Effector memory CD8-positive, alpha-beta T cell (primary cell): ENCODE measurements around the gene CNTN2.

Experiments
- ATAC-seq: fragments of 150-1000 bp; cut with Tn5 transposase; replicated peaks from 2 replicates; pipeline ENCODE4 v1.10.0; 2021; ENCODE audit warnings: mild to moderate bottlenecking, moderate library complexity
- DNase-seq, 3 experiments: peaks; one replicate each; pipeline ENCODE4 v3.0.0; 2021
- H3K27ac Mint-ChIP-seq, 2 donors: one replicate each; pipeline ENCODE4 v1.8.0; 2022; ENCODE audit warnings: mild to moderate bottlenecking in 2 of 2, mixed read lengths in 2 of 2, moderate library complexity in 2 of 2
- H3K27me3 Mint-ChIP-seq, 2 donors: one replicate each; pipeline ENCODE4 v1.8.0; 2022; ENCODE audit warnings: mixed read lengths in 2 of 2
- H3K36me3 Mint-ChIP-seq: one replicate; pipeline ENCODE4 v1.8.0; 2022; ENCODE audit warnings: mild to moderate bottlenecking, moderate library complexity, mixed read lengths; ENCODE audit not compliant: insufficient read depth
- H3K4me1 Mint-ChIP-seq, 2 donors: one replicate each; pipeline ENCODE4 v1.8.0; 2022; ENCODE audit warnings: low read depth in 2 of 2, mixed read lengths in 2 of 2
- H3K4me3 Mint-ChIP-seq, 2 donors: one replicate each; pipeline ENCODE4 v1.8.0; 2022; ENCODE audit warnings: mild to moderate bottlenecking in 2 of 2, mixed read lengths in 2 of 2, moderate library complexity in 2 of 2
- H3K9me3 Mint-ChIP-seq, 2 donors: one replicate each; pipeline ENCODE4 v1.8.0; 2022; ENCODE audit warnings: mixed read lengths in 2 of 2

Gene CNTN2

GRCh38 chr1:205013683-205014367 is 29.2 kb upstream of the CNTN2 start:
- DNase-seq: no peak

DNA sequence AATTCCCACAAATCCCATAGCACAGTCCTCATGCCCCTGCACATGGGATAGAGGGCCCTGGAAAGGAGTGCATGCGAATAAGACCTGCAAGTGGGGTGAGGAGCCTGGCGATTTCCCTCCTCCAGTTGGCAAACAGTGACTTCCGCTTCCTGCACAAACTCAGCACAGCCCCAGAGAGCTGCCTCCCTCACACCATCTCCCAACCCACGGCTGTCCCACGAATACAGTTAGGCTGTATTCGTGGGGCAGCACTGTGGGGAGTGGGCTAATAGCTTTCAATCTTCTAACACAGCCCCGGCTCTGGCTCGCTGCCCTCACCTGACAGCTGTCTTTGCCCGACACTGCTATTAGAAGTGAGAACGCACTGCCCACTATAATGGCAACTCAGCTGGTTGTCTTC is 28.2 kb upstream of the CNTN2 start:
- H3K4me1 Mint-ChIP-seq: no peaks in the 10 kb centered on the region
- no peaks in the 10 kb centered on the region for H3K9me3 Mint-ChIP-seq
- no peak overlapping the region for H3K27ac Mint-ChIP-seq
- no peak overlapping the region for H3K4me3 Mint-ChIP-seq
- ATAC-seq (no peak), DNase-seq (no peak)
- peaks cover 23 to 65% of the 10 kb centered on the region in 2 donors for H3K27me3 Mint-ChIP-seq
- no peaks in the 10 kb centered on the region for H3K36me3 Mint-ChIP-seq

More at GRCh38 chr1:205013683-205014367, 29.2 kb upstream of the CNTN2 start:
- H3K4me1 Mint-ChIP-seq: no peaks in the 10 kb centered on the region
- no peak overlapping the region for H3K27ac Mint-ChIP-seq
- H3K27me3 Mint-ChIP-seq: peaks cover 30 to 64% of the 10 kb centered on the region in 2 donors
- H3K4me3 Mint-ChIP-seq: no peak overlapping the region
- ATAC-seq: no peak
- H3K9me3 Mint-ChIP-seq: no peaks in the 10 kb centered on the region
- H3K36me3 Mint-ChIP-seq: no peaks in the 10 kb centered on the region

GRCh38 chr1:205015241-205015640 is 27.8 kb upstream of the CNTN2 start:
- ATAC-seq (no peak), DNase-seq (no peak)
- no peak overlapping the region for H3K27ac Mint-ChIP-seq
- no peak overlapping the region for H3K4me3 Mint-ChIP-seq
- no peaks in the 10 kb centered on the region for H3K4me1 Mint-ChIP-seq
- peaks cover 22 to 67% of the 10 kb centered on the region in 2 donors for H3K27me3 Mint-ChIP-seq
- no peaks in the 10 kb centered on the region for H3K9me3 Mint-ChIP-seq
- no peaks in the 10 kb centered on the region for H3K36me3 Mint-ChIP-seq

DNA sequence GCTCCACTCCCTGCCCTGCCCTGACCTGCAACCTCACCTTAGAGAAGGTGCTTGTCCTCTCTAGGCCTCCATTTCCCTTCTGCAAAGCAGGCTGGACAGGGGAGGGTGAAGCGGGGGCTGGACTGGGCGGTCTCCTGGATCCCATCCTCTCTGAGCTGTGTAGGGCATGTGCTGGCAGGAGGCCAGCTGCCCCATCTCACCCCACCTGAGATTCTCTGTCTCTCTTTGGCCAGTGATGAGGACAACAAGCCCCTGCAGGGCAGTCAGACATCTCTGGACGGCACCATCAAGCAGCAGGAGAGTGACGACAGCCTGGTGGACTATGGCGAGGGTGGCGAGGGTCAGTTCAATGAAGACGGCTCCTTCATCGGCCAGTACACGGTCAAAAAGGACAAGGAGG is 26.9 kb upstream of the CNTN2 start:
- Mint-ChIP-seq H3K36me3 (no peaks in the 10 kb centered on the region), H3K4me3 (no peak overlapping the region), H3K4me1 (no peaks in the 10 kb centered on the region), H3K9me3 (no peaks in the 10 kb centered on the region), H3K27me3 (peaks cover 27 to 75% of the 10 kb centered on the region in 2 donors), H3K27ac (no peak overlapping the region)
- DNase-seq (no peak), ATAC-seq (no peak)

DNA sequence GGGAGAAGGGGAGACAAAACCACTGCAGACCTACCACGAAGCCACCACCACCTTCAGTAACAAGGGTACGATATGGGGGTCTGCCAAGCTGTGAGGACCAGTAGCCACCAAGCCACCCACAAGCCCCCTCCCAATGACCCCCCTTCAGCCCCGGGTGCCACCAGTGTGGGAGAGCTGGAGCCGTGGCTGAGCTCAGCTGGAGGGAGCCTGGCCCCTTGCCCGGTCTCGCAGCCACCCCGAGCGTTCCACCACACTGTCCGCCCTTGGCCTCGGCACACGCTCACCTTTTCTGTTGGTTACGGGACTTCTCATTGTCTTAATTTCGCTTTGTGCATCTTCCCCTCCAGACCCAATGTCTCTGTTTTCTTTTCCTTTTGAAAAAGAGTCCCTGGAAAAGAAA is 26.4 kb upstream of the CNTN2 start:
- H3K36me3 Mint-ChIP-seq: no peaks in the 10 kb centered on the region
- no peak for ATAC-seq
- H3K4me3 Mint-ChIP-seq: no peak overlapping the region
- H3K27me3 Mint-ChIP-seq: peaks cover 29 to 80% of the 10 kb centered on the region in 2 donors
- H3K27ac Mint-ChIP-seq: no peak overlapping the region
- H3K4me1 Mint-ChIP-seq: no peaks in the 10 kb centered on the region
- no peak for DNase-seq
- no peaks in the 10 kb centered on the region for H3K9me3 Mint-ChIP-seq

- H3K4me1 Mint-ChIP-seq: no peaks in the 10 kb centered on the region
- no peaks in the 10 kb centered on the region for H3K9me3 Mint-ChIP-seq
- ATAC-seq (no peak), DNase-seq (no peak)
- peaks cover 26 to 84% of the 10 kb centered on the region in 2 donors for H3K27me3 Mint-ChIP-seq
- no peaks in the 10 kb centered on the region for H3K36me3 Mint-ChIP-seq
- H3K27ac Mint-ChIP-seq: no peak overlapping the region
- no peak overlapping the region for H3K4me3 Mint-ChIP-seq
Measured at GRCh38 chr1:205017001-205017400, 26.0 kb upstream of the CNTN2 start.

DNA sequence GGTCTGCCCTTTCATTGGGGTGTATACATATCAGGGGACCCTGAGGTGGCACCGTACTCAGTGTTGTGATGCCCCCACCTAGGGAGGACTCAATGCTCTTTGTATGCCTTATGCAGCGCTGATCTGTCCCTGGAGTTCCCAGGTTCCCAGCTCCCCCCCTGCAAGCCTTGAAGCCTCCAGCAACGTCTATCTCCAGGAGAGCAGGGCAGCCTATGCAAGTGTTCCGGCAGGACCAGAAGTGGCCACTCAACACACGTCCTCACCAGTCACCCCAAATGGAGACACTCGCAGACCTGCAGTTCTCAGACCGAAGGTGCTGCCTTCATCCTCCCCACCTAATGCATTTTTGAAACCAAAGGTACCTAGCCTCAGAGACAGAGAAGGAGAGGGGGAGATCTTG is 25.2 kb upstream of the CNTN2 start:
- Mint-ChIP-seq H3K9me3 (no peaks in the 10 kb centered on the region), H3K27ac (no peak overlapping the region), H3K36me3 (no peaks in the 10 kb centered on the region), H3K4me3 (no peak overlapping the region), H3K4me1 (no peaks in the 10 kb centered on the region), H3K27me3 (peaks cover 30 to 92% of the 10 kb centered on the region in 2 donors)
- ATAC-seq: no peak
- DNase-seq: no peak

DNA sequence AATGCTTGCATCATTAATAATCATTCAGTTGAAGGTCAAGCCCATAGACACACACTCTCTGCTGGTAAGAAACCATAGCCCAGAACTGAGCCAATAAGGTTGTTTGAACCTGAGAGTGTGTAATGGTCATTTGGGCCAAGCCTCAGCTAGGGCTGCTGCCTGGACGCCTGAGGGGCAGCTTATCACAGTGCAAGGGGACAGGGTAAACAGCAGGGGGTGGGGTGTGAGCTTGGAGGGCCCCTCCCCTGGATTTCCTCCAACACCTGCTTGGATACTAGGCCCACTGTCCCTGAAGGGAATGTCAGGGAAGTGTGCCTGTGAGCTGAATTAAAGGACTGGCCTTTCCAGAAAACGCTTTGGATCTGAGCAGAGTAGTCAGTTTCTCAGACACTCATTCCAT is 24.6 kb upstream of the CNTN2 start:
- H3K27me3 Mint-ChIP-seq: peaks cover 32 to 90% of the 10 kb centered on the region in 2 donors
- ATAC-seq: no peak
- no peaks in the 10 kb centered on the region for H3K4me1 Mint-ChIP-seq
- no peaks in the 10 kb centered on the region for H3K9me3 Mint-ChIP-seq
- no peaks in the 10 kb centered on the region for H3K36me3 Mint-ChIP-seq
- DNase-seq: no peak
- no peak overlapping the region for H3K27ac Mint-ChIP-seq
- H3K4me3 Mint-ChIP-seq: no peak overlapping the region

DNA sequence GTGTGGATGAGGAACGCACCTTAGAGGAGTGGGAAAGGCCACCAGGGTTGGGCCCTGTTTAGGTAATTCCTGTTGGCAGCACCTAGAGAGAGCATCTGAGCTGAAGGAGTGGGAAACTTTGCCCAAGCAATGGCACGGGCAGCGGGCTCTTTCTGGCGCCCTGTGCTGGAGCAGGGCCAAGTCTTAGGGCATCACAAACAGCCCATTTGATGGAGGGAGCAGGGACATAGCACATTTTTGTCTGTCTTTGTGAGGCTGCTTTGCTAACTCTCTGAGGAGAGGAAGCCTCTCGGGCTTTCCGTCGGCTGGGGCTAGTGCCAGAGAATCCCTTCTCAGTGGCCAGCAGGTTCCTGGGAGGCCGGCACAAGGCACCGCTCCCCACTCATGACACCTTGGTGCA is 22.5 kb upstream of the CNTN2 start:
- no peak for ATAC-seq
- Mint-ChIP-seq H3K4me1 (no peaks in the 10 kb centered on the region), H3K27me3 (peaks cover 31 to 75% of the 10 kb centered on the region in 2 donors), H3K9me3 (no peaks in the 10 kb centered on the region), H3K36me3 (no peaks in the 10 kb centered on the region), H3K27ac (no peak overlapping the region), H3K4me3 (no peak overlapping the region)
- DNase-seq: no peak

- H3K4me1 Mint-ChIP-seq: no peaks in the 10 kb centered on the region
- H3K36me3 Mint-ChIP-seq: no peaks in the 10 kb centered on the region
- H3K9me3 Mint-ChIP-seq: no peaks in the 10 kb centered on the region
- H3K4me3 Mint-ChIP-seq: no peak overlapping the region
- no peak overlapping the region for H3K27ac Mint-ChIP-seq
- H3K27me3 Mint-ChIP-seq: peaks cover 37 to 55% of the 10 kb centered on the region in 2 donors
- no peak for DNase-seq
- ATAC-seq: no peak
Measured at GRCh38 chr1:205024679-205025078, 18.3 kb upstream of the CNTN2 start.

GRCh38 chr1:205025239-205025638 is 17.8 kb upstream of the CNTN2 start:
- H3K36me3 Mint-ChIP-seq: no peaks in the 10 kb centered on the region
- DNase-seq (no peak), ATAC-seq (no peak)
- no peak overlapping the region for H3K4me3 Mint-ChIP-seq
- H3K27me3 Mint-ChIP-seq: peaks cover 42 to 55% of the 10 kb centered on the region in 2 donors
- H3K4me1 Mint-ChIP-seq: no peaks in the 10 kb centered on the region
- no peak overlapping the region for H3K27ac Mint-ChIP-seq
- no peaks in the 10 kb centered on the region for H3K9me3 Mint-ChIP-seq

GRCh38 chr1:205026181-205026580 is 16.8 kb upstream of the CNTN2 start:
- Mint-ChIP-seq H3K4me3 (no peak overlapping the region), H3K4me1 (no peaks in the 10 kb centered on the region), H3K36me3 (no peaks in the 10 kb centered on the region), H3K27ac (no peak overlapping the region), H3K27me3 (peaks cover 42 to 55% of the 10 kb centered on the region in 2 donors), H3K9me3 (no peaks in the 10 kb centered on the region)
- DNase-seq: no peak
- no peak for ATAC-seq

DNA sequence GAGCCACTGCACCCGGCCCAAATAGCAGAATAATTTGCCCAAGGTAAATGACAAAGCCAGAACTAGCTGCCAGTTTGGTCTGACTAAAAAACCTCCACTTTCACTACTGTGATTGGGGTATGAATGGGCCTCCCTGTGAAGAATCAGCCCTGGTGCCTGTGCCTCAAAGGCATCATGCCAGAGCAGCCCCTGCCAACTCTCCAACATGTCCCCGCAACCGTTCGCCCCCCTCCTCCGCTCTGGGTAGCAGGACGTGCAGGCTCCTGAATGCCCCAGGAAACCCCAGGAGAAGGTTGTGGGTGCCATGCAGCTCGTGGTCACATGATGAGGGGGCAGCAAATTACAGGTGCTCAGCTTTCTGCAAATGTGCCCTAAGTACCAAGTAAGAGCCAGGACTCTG is 14.6 kb upstream of the CNTN2 start:
- Mint-ChIP-seq H3K9me3 (no peaks in the 10 kb centered on the region), H3K36me3 (no peaks in the 10 kb centered on the region), H3K27me3 (peaks cover 46 to 56% of the 10 kb centered on the region in 2 donors), H3K4me3 (no peak overlapping the region), H3K4me1 (no peaks in the 10 kb centered on the region), H3K27ac (no peak overlapping the region)
- DNase-seq (no peak), ATAC-seq (no peak)

- Mint-ChIP-seq H3K4me1 (no peaks in the 10 kb centered on the region), H3K36me3 (no peaks in the 10 kb centered on the region), H3K9me3 (no peaks in the 10 kb centered on the region), H3K4me3 (no peak overlapping the region), H3K27me3 (peaks cover 46 to 56% of the 10 kb centered on the region in 2 donors), H3K27ac (no peak overlapping the region)
- ATAC-seq (no peak), DNase-seq (no peak)
Measured at GRCh38 chr1:205028924-205029323, 14.1 kb upstream of the CNTN2 start.
